BJ (cell line): ENCODE measurements around the gene MORF4L1. TPM values are rescaled to one million over a fixed set of nuclear protein-coding genes. Genes with fewer than 3 reads are reported as not detected.

Source experiments
- CTCF ChIA-PET: fragments of 350-600 bp; formaldehyde crosslinking; extraction: SDS; loops from one replicate; lab custom pipeline; 2021; ENCODE audit warnings: antibody characterized with exemption, inconsistent platforms; lab: Yijun Ruan, JAX
- POLR2A ChIA-PET: fragments of 300-600 bp; sonication (Branson Sonifier 250); formaldehyde crosslinking; extraction: SDS; loops from one replicate; lab custom pipeline; 2021; ENCODE audit warnings: antibody characterized with exemption; lab: Charles Lee
- DNase-seq: peaks from one replicate; pipeline ENCODE4 v3.0.0-alpha.2; 2011; ENCODE audit warnings: low read depth
- H3K27me3 ChIP-seq: 2 replicates; pipeline ENCODE4 v1.6.0; 2011; ENCODE audit warnings: low read length; ENCODE audit not compliant: control insufficient read depth, insufficient read depth
- H3K36me3 ChIP-seq: 2 replicates; pipeline ENCODE4 v1.5.1; 2011; ENCODE audit warnings: low read length; ENCODE audit not compliant: control insufficient read depth, insufficient read depth
- H3K4me3 ChIP-seq: 2 replicates; pipeline ENCODE4 v1.5.1; 2011; ENCODE audit warnings: low read depth, mild to moderate bottlenecking, control low read depth, low read length
- polyA plus RNA-seq: library from polyadenylated mRNA; depleted of rRNA; stranded (reverse); fragments of >200 nt; gene quantifications from 2 replicates; pipeline ENCODE4 v1.2.3, GENCODE V29; 2011
- TF ChIP-seq, protein P1 (sequence below): IDR thresholded peaks from 2 replicates; pipeline ENCODE4 v1.5.1; 2011; ENCODE audit warnings: low read depth, mild to moderate bottlenecking, control low read depth, inconsistent platforms, low read length, moderate library complexity; ENCODE audit not compliant: insufficient read depth

MORF4L1 gene
- polyA plus RNA-seq, 1 experiment: 199 TPM

DNA sequence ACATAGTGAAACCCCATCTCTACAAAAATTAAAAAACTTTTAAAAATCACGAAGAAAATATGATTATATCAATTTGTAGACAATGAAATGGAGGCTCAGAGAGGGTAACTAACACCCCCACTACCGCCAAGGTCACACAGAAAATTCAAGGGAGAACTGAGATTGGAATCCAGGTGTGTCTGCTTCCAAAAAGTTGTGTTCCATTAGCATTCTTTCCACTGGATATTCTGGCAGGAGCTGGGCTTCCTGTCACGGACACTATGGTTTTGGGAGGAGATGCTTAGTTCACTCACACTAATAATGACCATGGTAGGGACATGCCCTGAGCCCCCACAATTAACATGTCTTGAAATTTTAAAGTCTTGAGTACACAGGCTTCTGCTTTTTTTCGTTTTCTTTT is 43.4 kb downstream of the MORF4L1 start:
- TF ChIP-seq, protein P1, sequence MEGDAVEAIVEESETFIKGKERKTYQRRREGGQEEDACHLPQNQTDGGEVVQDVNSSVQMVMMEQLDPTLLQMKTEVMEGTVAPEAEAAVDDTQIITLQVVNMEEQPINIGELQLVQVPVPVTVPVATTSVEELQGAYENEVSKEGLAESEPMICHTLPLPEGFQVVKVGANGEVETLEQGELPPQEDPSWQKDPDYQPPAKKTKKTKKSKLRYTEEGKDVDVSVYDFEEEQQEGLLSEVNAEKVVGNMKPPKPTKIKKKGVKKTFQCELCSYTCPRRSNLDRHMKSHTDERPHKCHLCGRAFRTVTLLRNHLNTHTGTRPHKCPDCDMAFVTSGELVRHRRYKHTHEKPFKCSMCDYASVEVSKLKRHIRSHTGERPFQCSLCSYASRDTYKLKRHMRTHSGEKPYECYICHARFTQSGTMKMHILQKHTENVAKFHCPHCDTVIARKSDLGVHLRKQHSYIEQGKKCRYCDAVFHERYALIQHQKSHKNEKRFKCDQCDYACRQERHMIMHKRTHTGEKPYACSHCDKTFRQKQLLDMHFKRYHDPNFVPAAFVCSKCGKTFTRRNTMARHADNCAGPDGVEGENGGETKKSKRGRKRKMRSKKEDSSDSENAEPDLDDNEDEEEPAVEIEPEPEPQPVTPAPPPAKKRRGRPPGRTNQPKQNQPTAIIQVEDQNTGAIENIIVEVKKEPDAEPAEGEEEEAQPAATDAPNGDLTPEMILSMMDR: no peak
- no peak overlapping the region for H3K4me3 ChIP-seq
- ChIA-PET POLR2A (no interaction called here), CTCF (interaction anchor here (1.0 to 2.1 kb wide), 4 partner anchors 8 to 268 kb away, joined by 3 to 5 read pairs (median 3); no protein-coding TSS in a partner anchor)
- DNase-seq: no peak
- no peaks in the 10 kb centered on the region for H3K27me3 ChIP-seq
- H3K36me3 ChIP-seq: peaks cover 15% of the 10 kb centered on the region

DNA sequence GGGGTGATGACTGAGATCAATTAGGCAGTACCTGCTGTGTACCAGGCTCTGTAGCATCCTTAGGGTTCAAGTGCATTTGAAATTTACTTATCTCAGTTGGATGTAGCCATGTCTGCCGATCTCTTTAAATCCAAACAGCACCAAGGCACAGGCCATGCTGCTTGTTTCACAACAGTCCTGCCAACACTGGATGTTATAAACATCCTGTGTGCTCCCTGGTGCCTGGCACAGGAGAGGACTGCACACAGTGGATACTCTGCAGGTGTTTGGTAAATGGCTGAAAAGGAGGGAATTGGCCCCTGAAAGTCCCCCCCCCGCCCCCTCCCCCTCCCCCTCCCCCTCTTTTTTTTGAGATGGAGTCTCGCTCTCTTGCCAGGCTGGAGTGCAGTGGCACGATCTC is 45.2 kb downstream of the MORF4L1 start:
- TF ChIP-seq, protein P1: no peak
- CTCF ChIA-PET: no interaction called here
- Histone ChIP-seq H3K27me3 (no peaks in the 10 kb centered on the region), H3K4me3 (no peak overlapping the region), H3K36me3 (peaks cover 27% of the 10 kb centered on the region)
- DNase-seq: no peak
- POLR2A ChIA-PET: no interaction called here

DNA sequence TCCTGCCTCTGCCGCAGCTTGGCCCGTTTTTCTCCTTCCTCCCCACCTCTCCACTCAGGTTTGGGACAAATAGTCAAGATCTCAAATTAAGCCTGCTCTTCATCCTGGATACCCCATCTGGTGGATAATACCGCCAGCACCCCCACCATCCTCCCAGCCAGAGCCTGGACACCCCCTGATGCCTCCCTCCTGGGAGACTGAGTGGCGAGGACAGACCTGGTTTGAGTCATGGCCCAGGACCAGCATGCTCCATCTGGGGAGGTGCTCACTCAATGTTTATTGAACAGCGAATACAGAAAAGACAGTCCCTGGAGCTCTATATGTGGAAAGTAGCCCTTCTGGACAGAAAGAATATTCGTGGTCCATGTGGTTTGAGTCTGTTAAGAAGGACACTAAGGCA is 48.8 kb downstream of the MORF4L1 start:
- Histone ChIP-seq H3K27me3 (no peaks in the 10 kb centered on the region), H3K36me3 (peaks cover 32% of the 10 kb centered on the region), H3K4me3 (no peak overlapping the region)
- ChIA-PET CTCF (interaction anchor here (1.1 to 1.6 kb wide), 5 partner anchors 9 to 263 kb away, joined by 3 to 5 read pairs (median 4); no protein-coding TSS in a partner anchor), POLR2A (interaction anchor here (0.6 kb wide), 1 partner anchor 49 kb away, joined by 3 read pairs; the partner anchor contains the start of gene MORF4L1)
- TF ChIP-seq, protein P1: no peak
- no peak for DNase-seq

- peaks cover 30% of the 10 kb centered on the region for H3K36me3 ChIP-seq
- H3K4me3 ChIP-seq: no peak overlapping the region
- DNase-seq: no peak
- ChIA-PET POLR2A (interaction anchor here (0.6 kb wide), 1 partner anchor 49 kb away, joined by 3 read pairs; the partner anchor contains the start of gene MORF4L1), CTCF (interaction anchor here (1.1 to 1.6 kb wide), 4 partner anchors 9 to 262 kb away, joined by 3 to 5 read pairs (median 4); no protein-coding TSS in a partner anchor)
- H3K27me3 ChIP-seq: no peaks in the 10 kb centered on the region
- TF ChIP-seq, protein P1: no peak
Observed at GRCh38 chr15:78921940-78922339, 49.2 kb downstream of the MORF4L1 start.

DNA sequence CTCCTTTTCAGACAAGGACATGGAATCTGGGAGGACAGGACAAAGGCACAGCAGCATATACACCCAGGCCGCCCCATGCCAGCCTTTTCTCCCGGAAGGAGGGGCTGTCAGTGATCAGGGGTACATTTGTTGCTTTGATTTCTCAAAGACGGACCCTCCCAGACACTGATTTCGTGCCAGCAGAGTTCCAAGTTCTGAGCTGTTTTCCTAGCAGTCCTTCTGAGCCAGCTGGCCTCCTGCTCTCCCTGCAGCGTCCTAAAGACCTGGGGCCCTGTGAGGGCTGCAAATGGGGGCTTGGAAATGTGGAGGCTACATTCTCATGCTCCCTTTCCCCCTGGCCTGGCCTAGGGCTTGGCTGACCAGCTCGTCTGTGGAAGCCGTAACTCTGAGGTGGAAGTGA is 49.8 kb downstream of the MORF4L1 start:
- Histone ChIP-seq H3K4me3 (no peak overlapping the region), H3K27me3 (no peaks in the 10 kb centered on the region), H3K36me3 (peaks cover 33% of the 10 kb centered on the region)
- no peak for DNase-seq
- CTCF ChIA-PET: interaction anchor here (1.1 to 1.5 kb wide), 3 partner anchors 8 to 57 kb away, joined by 4 to 5 read pairs (median 4); no protein-coding TSS in a partner anchor
- POLR2A ChIA-PET: no interaction called here
- TF ChIP-seq, protein P1: no peak
